Coronary artery (tissue), 2 donors: ENCODE measurements around the gene IRF1.
"Not testable (repeated sequence)": the region's sequence is repeated elsewhere in the genome, so short reads cannot be mapped to it uniquely, and the experiment has no call there.

Experiments used
- DNase-seq: peaks from one replicate; pipeline ENCODE4 v3.0.0-alpha.2; 2017; ENCODE audit warnings: low spot score
- H3K27ac ChIP-seq, 2 donors: fragments of 200-600 bp; sonication (generic); one replicate each; pipeline ENCODE4 v1.5.1; 2016 to 2019
- H3K4me3 ChIP-seq: fragments of 200-600 bp; sonication (generic); 2 replicates; pipeline ENCODE4 v1.5.1; 2016; ENCODE audit warnings: mild to moderate bottlenecking, moderate library complexity
- TF ChIP-seq, protein P1 (sequence below): fragments of 200-600 bp; sonication (generic); IDR thresholded peaks from one replicate; pipeline ENCODE4 v1.5.1; 2019; ENCODE audit warnings: antibody characterized with exemption

The IRF1 gene

DNA sequence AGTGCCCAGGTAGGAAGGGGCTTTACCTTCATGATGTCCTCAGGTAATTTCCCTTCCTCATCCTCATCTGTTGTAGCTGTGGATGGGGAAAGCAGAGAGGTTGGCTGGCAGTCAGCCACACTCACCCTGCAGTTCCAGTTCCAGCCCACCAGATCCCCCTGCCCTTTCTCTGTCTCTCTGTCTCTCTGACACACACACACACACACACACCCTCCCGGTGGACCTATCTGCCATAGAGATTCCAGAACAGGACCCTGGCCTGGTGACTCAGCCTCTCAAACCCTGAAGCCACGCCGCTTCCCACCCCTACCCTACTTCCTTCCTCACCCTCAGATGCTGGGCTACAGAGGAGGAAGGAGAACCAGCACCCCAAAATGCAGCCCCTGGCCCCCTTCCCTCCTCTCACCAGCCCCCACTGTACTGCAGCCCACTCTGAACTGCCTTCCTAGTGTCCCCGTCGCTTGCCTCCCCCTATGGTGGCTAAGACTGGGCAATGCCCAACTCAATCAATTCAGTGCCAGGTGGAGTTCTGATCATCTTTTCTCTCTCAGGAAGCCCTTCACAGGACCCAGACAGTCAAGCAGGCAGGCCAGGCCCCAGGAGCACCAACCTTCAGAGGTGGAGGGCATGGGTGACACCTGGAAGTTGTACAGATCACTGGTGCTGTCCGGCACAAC is 4.8 kb downstream of the IRF1 start:
- H3K4me3 ChIP-seq: no peak overlapping the region
- peak overlapping the region in 1 of 2 donors; percentile 60 for H3K27ac ChIP-seq
- TF ChIP-seq, protein P1, sequence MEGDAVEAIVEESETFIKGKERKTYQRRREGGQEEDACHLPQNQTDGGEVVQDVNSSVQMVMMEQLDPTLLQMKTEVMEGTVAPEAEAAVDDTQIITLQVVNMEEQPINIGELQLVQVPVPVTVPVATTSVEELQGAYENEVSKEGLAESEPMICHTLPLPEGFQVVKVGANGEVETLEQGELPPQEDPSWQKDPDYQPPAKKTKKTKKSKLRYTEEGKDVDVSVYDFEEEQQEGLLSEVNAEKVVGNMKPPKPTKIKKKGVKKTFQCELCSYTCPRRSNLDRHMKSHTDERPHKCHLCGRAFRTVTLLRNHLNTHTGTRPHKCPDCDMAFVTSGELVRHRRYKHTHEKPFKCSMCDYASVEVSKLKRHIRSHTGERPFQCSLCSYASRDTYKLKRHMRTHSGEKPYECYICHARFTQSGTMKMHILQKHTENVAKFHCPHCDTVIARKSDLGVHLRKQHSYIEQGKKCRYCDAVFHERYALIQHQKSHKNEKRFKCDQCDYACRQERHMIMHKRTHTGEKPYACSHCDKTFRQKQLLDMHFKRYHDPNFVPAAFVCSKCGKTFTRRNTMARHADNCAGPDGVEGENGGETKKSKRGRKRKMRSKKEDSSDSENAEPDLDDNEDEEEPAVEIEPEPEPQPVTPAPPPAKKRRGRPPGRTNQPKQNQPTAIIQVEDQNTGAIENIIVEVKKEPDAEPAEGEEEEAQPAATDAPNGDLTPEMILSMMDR: no peak
- DNase-seq: peak; percentile 70

DNA sequence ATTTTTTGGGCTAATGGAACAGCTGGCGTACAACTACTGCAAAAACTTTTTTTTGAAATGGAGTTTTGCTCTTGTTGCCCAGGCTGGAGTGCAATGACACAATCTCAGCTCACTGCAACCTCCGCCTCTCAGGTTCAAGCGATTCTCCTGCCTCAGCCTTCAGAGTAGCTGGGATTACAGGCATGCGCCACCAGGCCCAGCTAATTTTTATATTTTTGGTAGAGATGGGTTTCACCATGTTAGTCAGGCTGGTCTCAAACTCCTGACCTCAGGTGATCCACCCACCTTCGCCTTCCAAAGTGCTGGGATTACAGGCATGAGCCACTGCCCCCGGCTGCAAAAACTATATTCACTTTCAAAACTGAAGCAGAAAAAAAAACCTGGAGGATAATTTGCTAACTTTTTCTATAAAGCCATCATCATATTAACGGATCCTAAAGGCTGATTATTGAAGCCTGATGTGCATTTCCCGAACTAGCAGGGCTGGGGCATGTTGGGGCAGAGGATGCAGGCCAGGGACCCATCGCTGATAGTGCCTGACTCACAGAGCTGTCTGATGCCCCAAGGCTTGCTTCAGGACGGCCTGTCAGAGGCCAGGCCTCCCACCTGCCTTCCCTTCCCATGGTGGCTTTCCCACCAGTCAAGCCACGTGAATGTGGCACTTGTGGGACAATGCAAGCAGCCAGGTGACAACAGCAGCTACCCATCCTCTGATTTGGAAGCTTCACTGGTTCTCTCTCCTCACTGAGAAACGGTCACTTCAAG is 5.5 kb downstream of the IRF1 start:
- H3K27ac ChIP-seq: peak overlapping the region in 1 of 2 donors; percentile 60
- peak; percentile 50 for DNase-seq
- not testable (repeated sequence) for H3K4me3 ChIP-seq

DNA sequence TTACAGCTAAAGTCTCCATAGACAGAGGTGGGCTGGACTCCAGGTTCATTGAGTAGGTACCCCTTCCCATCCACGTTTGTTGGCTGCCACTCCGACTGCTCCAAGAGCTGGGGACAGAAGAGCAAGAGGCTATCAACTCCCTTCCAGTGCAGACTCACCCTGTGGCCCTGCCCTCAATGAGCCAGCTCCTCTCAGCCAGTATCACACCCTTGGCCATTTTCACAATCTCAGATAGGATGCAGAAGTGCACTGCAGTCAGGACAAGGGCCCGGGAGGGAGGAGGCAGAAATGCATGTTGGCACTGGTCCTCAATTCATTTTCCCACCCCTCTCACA is 6.2 kb downstream of the IRF1 start:
- no peak overlapping the region for H3K4me3 ChIP-seq
- H3K27ac ChIP-seq: peak overlapping the region in 1 of 2 donors; percentile 56
- peak; percentile 67 for DNase-seq
- TF ChIP-seq, protein P1: no peak

DNA sequence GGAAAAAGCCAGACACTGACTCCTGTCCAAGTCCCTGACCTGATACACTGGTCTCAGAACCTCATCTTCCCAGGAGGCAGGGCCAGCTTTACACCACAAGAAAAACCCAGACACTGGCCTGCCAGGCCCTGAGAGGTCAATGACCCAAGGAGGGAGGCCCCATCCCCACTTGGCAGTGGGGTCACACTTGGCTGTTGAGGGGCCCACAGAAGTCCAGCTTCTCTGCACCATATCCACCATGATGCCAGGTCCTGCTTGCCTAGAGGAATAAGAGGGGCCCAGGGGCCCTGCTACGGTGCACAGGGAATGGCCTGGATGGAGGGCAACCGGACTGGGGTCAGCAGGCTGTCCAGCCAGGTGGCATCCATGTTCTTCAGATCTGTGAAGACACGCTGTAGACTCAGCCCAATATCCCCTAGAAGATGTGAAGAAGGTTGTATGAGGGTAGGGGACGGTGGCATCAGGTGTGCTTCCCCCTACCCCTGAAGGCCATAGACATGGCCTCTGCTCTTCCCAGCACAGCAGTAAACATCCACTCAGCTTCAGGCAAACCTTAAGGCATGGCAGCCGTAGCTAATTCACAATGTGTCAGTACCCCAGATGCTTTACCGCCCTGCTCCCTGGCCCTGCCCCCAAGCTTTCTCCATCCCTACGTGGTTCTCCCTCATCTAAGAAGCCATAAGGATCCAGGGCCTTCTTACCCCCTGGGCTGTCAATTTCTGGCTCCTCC is 6.7 kb downstream of the IRF1 start:
- TF ChIP-seq, protein P1: no peak

DNA sequence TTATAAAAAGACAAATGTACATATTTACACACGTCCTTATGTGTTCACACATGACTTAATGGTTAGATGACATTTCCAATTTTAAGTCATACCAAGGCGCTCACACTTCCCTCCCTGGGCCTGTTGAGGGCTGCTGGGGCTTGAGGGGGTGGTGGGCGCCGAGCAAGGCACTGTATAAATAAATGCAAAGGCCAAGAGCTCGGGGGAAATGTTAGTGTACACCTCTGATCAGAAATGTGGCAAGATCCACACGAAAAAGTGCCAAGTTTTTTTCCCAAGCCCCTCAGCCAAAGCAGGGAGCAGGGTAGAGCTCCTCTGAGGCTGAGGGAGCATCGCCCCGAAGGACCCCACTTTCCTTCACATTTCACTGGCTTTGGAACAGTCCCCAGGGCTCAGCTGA is 7.5 kb downstream of the IRF1 start:
- no peak overlapping the region for H3K4me3 ChIP-seq
- peak overlapping the region in 1 of 2 donors; percentile 56 for H3K27ac ChIP-seq
- TF ChIP-seq, protein P1: no peak
- DNase-seq: no peak

More for the DNA sequence above, 6.7 kb downstream of the IRF1 start:
- peak overlapping the region in 1 of 2 donors; percentile 56 for H3K27ac ChIP-seq
- peak; percentile 63 for DNase-seq
- no peak overlapping the region for H3K4me3 ChIP-seq

DNA sequence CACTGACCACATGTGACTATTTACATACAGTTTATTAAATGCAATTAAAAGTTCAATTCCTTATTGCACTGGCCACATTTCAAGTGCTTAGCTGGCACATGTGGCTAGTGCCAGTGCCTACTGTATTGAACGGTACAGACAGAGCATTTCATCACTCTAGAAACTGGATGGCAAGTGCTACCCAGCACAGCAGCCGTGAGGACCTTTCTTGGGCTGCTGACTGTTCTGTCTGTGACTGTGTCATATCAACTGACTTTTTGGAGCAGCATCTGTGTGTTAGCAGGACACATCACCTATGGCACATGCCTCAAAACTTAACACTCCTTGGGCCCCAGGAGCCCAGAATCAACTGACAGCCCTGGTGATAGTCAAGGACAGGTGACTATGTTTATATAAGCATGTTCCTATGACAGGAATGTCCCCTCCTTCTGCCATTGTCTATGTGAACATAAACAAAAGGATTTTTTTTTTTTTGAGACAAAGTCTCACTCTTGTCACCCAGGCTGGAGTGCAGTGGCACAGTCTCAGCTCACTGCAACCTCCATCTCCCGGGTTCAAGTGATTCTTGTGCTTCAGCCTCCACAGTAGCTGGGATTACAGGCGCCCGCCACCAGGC is 8.9 kb downstream of the IRF1 start:
- TF ChIP-seq, protein P1: no peak
- Histone ChIP-seq H3K4me3 (no peak overlapping the region), H3K27ac (no peak overlapping the region)
- DNase-seq: no peak
